Measurements from ENCODE around the gene TP53RK.
A peak's percentile ranks its signal among the peaks of the same experiment; 100 is the strongest.

Gene TP53RK

DNA sequence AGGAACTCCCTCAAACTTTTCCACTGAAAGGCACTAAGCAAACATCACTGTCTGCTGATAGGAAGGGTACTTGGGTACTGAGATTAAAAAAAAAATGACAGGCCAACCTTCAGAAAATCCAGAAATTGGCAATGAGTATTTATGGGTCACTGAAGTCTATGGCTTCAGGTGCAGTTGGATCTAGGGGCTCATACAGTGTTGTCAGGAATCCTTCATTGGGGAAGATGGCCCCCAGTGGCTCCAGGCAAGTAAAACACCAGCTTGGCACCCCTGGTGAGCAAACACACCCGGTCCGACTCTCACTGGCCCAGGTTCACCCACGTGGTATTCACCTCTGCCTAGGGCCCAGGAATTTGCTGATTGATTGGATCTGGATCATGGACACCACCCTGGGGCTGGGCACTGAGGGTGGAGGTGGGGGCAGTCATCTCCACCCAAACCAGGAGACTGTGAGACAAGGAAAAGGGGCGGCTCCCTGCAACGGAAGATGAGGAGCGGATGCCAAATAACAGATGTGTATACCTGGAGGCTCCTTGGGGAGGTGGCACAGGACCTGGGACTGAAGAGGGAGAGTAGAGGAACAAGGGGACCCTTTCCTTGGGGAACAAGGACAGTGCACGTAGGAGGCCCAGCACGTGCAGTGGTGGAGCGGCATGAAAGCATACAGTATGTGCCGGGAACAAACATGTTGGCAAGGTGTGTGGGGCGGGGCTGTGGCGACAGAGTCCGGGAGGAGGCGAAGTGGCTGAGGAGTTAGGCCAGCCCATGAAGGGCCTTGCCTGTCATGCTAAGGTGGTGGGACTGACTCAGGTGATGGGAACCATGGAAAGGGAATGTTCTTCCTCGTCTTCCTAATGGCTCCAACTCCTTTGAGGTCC lies 25.0 kb upstream of the TP53RK start:
- H3K27ac ChIP-seq, result peak overlapping the region; percentile 80
- no peak for TF ChIP-seq ZFX (IDR thresholded peaks at IDR 0.05)
- TF ChIP-seq, protein P1, sequence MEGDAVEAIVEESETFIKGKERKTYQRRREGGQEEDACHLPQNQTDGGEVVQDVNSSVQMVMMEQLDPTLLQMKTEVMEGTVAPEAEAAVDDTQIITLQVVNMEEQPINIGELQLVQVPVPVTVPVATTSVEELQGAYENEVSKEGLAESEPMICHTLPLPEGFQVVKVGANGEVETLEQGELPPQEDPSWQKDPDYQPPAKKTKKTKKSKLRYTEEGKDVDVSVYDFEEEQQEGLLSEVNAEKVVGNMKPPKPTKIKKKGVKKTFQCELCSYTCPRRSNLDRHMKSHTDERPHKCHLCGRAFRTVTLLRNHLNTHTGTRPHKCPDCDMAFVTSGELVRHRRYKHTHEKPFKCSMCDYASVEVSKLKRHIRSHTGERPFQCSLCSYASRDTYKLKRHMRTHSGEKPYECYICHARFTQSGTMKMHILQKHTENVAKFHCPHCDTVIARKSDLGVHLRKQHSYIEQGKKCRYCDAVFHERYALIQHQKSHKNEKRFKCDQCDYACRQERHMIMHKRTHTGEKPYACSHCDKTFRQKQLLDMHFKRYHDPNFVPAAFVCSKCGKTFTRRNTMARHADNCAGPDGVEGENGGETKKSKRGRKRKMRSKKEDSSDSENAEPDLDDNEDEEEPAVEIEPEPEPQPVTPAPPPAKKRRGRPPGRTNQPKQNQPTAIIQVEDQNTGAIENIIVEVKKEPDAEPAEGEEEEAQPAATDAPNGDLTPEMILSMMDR (conservative IDR thresholded peaks at IDR 0.05), result no peak

DNA sequence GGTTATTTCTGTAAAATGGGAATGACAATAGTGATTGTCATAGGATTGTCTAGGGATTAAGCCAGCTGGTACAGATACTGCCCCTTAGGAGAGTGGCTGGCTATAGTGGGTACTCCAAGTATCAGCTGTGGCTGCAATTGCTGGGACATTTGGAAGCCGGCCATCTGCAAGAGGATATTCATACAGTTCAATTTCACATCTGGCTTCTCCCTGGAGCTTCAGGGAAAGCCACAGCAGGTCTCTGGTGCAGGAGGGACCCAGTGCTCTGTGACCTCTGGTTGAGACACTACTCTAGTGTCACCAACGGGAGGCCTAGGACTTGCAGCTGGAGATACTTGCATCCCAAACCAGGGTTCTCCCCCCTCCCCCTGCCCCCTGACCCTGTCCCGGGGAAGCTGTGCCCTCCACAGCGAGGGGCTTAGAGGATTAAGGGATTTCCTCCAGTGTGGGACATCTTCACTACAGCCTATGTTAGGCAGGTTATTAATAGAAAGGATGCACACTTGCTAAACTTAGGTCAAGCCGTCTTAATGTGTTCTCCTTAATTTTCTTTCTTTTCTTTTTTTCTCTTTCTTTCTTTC lies 22.9 kb upstream of the TP53RK start:
- TF ChIP-seq ZFX (IDR thresholded peaks at IDR 0.05), result no peak
- TF ChIP-seq, protein P1 (conservative IDR thresholded peaks at IDR 0.05), result no peak
- H3K27ac ChIP-seq, result no peak overlapping the region

DNA sequence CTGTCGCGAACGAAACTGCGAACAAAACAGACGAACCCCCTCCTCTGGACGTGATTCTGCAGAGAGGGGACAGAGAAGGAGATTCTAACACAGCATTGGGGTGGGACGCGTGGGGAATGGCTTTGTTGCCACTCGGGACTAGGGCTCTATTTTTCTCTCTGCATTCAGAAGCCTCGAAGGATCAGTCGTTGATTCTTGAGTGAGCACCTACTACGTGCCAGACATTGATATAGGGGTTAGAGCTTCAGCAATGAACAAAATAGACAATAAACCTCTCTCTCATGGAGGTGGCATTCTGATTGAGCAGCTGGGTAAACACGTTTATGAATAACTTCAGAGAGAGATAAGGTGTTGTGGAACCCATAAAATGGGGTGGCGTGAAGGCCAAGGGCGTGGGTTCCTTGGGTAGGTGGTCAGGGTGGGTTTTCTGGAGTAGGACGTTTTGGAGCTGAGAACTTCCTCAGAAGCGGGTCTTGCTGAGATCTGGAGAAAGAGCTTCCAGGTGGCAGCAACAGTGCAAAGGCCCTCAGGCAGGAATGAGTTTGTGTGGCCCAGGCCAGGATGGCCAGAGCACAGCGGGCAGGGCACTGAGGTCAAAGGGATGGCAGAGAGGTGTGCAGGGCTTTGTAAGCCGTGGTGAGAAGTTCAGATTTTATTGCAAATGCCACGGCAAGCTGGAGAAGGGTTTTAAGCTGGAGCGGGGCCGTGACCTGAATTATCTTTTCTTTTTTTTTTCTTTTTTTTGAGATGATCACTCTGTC lies 21.1 kb upstream of the TP53RK start:
- no peak overlapping the region for H3K27ac ChIP-seq
- TF ChIP-seq ZFX (IDR thresholded peaks at IDR 0.05), result no peak
- TF ChIP-seq, protein P1 (conservative IDR thresholded peaks at IDR 0.05), result no peak

DNA sequence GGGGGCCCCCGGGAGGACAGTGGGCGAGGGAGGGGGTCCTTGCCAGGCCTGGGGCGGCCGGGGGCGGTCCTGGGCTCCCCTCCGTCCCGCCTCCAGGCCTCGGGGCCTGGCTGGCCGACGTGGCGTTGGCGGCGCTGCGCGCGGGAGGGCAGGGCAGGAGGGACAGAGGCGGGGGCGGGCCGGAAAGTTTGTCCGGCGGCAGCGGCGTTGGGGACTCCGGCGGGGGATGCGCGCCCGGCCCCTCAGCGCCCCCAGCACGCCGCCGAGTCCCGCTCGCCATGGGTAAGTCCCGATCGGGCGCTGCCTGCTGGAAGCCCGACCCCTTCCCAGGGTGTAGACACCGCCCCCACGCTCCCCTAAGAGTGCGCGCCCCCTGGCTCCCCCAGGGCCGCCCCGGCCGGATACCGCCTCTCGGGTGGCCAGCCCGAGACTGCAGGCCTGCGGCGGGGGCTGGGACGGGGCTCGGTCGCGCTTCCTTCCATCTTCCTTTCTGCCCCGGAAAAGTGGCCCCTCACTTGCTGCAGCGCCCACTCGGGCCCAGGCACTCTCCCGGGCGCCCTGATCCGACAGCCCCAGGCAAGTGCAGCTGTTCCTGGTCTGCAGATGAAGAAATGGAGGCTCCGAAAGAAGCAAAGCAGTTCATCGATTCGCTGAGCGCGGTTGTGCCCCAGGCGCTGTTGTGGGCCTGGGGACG lies 20.4 kb upstream of the TP53RK start, which contains the start of gene SLC2A10:
SLC2A10 (plus strand) TSS at position 191 of the 694 bp plus-strand sequence; CDS start at position 279, 88 bp downstream.
- no peak within 1 kb of the TSS for H3K27ac ChIP-seq

DNA sequence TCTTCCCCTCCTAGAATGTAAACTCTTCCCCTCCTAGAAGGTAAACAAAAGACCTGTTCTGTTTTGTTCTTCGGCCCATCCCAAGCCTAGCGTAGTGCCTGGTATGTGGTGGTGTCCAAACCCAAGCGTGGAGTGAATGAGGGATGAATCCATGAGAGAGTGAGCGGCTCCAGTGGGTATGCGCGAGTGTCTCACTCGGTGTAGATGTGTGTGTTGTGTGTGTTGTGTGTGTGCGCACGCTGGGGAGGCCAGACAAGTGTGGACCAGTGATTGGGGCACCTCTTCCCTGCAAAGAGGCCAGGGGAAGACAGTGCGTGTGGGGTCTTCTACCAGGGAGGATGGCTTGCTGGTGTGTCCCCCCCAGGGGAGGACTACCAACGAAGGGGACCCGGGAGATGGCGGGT lies 19.8 kb upstream of the TP53RK start:
- no peak for TF ChIP-seq ZFX (IDR thresholded peaks at IDR 0.05)
- TF ChIP-seq, protein P1 (conservative IDR thresholded peaks at IDR 0.05), result no peak
- no peak overlapping the region for H3K27ac ChIP-seq

More for the DNA sequence above, 20.4 kb upstream of the TP53RK start, which contains the start of gene SLC2A10:
- TF ChIP-seq ZFX (IDR thresholded peaks at IDR 0.05), result no peak
- TF ChIP-seq, protein P1 (conservative IDR thresholded peaks at IDR 0.05), result no peak

DNA sequence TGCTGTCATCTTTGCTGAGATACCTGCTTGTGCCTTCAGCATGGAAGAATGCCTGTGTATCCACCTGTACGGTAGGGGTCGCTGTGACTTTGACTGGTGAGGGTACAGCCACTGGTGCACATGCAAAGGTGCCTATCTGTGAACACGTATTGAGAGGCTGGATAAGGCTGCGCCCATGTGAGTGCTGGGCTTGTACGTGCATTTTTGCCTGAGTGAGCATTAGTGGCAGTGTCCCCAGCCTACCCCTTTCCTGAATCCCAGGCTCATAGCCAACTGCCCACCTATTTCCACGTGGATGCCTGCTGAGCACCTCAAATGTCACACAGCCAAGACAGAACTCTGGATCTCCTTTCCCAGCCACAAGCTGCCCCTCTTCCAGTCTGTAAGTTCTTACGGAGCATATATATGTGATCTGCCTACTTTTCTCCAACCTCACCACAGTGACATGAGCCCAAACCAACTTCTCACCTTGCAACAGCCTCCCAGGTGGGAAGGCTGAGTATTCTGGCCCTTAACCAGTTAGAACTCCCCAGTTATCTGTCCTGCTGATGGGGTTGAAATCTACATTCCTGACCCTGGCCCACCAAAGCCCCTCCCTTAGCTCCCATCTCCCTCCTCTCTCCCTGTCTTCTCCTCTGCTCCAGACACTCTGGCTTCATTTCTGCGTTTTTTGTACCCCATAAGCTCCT lies 19.1 kb upstream of the TP53RK start:
- TF ChIP-seq, protein P1 (conservative IDR thresholded peaks at IDR 0.05), result no peak; the same call in 1 of the 2 replicates
- no peak for TF ChIP-seq ZFX (IDR thresholded peaks at IDR 0.05)
- no peak overlapping the region for H3K27ac ChIP-seq
